ENCODE measurements around the gene KRT40. TPM values are rescaled to one million over a fixed set of nuclear protein-coding genes. Genes with fewer than 3 reads are reported as not detected.

Gene KRT40
- total RNA-seq (2011; cell fraction: chromatin; rRNA removed; ENCODE audit: low replicate concordance): not detected in 2 replicates
- total RNA-seq (2011; cell fraction: nucleolus; rRNA removed): not detected in 2 replicates
- not detected in 2 replicates for total RNA-seq (2011; cell fraction: nucleoplasm; rRNA removed)
- total RNA-seq (2014; rRNA removed): not detected in 2 replicates
- not detected in 2 replicates for total RNA-seq (2014; rRNA removed; fragmentation: Illumina TruSeq; extraction: Trizol)
- total RNA-seq (2015; rRNA removed; fragmentation: Illumina TruSeq; extraction: Trizol): not detected in 2 replicates
- not detected in 2 replicates for total RNA-seq (2021)
- not detected in 2 replicates for polyA plus RNA-seq (2011; rRNA removed)
- polyA plus RNA-seq (2011; cell fraction: cytosol; rRNA removed): not detected in 2 replicates
- not detected in 2 replicates for polyA plus RNA-seq (2011; cell fraction: nucleus; rRNA removed)
- polyA plus RNA-seq (2012): not detected in 2 replicates
- polyA plus RNA-seq (2014; fragmentation: Illumina TruSeq; extraction: Trizol): not detected in 2 replicates
- not detected for polyA plus RNA-seq (2014; fragmentation: Nextera tagmentation; extraction: Ambion mirVana)
- not detected in 2 replicates for polyA plus RNA-seq (2014; rRNA removed)
- polyA minus RNA-seq (2011; rRNA and poly(A)+ RNA removed): not detected in 2 replicates
- polyA minus RNA-seq (2011; cell fraction: cytosol; rRNA and poly(A)+ RNA removed): not detected in 2 replicates
- polyA minus RNA-seq (2011; cell fraction: nucleus; rRNA and poly(A)+ RNA removed): not detected in 2 replicates
- not detected for Bru-seq, nascent RNA
- not detected for BruChase-seq, experiment 1, labeled RNA remaining after a 2-hour chase
- BruChase-seq, experiment 2, labeled RNA remaining after a 6-hour chase: not detected
- long read RNA-seq, experiment 1: 0 reads
- long read RNA-seq, experiment 2: 0 reads
- long read RNA-seq, experiment 3: 0 reads

DNA sequence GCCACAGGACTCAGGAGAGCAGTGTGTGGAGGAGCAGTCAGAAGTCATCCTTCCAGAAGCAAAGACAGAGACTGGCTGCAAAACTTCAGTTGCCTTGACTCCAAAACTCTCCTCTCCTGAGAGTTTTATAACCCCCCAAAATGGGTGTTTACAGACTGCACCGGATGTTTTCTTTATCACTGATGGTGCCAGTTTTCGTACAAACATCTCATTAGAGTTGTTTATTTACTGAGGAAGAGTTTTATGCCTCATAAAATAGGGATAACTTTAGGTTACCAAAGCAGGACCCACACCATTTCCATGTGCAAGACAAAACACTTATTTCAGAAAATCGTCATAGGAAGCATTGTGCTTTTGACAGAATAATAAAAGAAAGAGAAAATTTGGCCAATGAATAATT lies at the start of gene KRT40:
KRT40 (minus strand) TSS at position 101 of the 400 bp plus-strand sequence; CDS start at position 48, 53 bp downstream.
- Histone ChIP-seq H3K36me3 (ENCODE audit: control insufficient read depth, insufficient read depth, low read length) (no peaks in the 10 kb centered on the region), H3K9me1 (ENCODE audit: control insufficient read depth, insufficient read depth, low read length) (peaks cover 4% of the 10 kb centered on the region), H4K20me1 (replicated peaks; ENCODE audit: control insufficient read depth, insufficient read depth, low read length) (no peaks in the 10 kb centered on the region), H3K27ac (ENCODE audit: extremely low read depth, low read depth, low read length) (no peak within 1 kb of the TSS), H3K27me3 (ENCODE audit: control insufficient read depth in 2 of 2, insufficient read depth in 2 of 2, low read length in 2 of 2) (peaks cover 3 to 26% of the 10 kb centered on the region in 2 experiments; a peak in 4 of 5 replicates), H2AFZ (ENCODE audit: low read depth, low read length) (no peak within 1 kb of the TSS), H3K4me2 (ENCODE audit: insufficient read depth, low read length) (no peak within 1 kb of the TSS), H3K4me1 (replicated peaks in 1 of 2; ENCODE audit: control insufficient read depth in 2 of 2, insufficient read depth in 2 of 2, low read length in 2 of 2) (no peaks in the 10 kb centered on the region; a peak in 1 of 5 replicates), H3K9ac (ENCODE audit: insufficient read depth in 1 of 2, low read depth in 2 of 2, low read length in 2 of 2) (no peak within 1 kb of the TSS), H3K79me2 (ENCODE audit: control insufficient read depth, insufficient read depth, low read length) (no peaks in the 10 kb centered on the region), H3K4me3 (no peak within 1 kb of the TSS), H3K9me3 (replicated peaks; ENCODE audit: control insufficient read depth, insufficient read depth, low read depth, low read length) (no peaks in the 10 kb centered on the region)
- in situ Hi-C loops (cut with MboI): no loop called here
- DNase-seq (ENCODE audit: extremely low read depth in 1 of 4, low spot score in 3 of 4) (no peak), ATAC-seq (no peak), FAIRE-seq (no peak)
- no TSS peak for BruUV-seq (replicated peaks)
- POLR2A ChIA-PET: interaction anchor here (1.6 kb wide), 1 partner anchor 11 kb away, joined by 3 read pairs; no protein-coding TSS in a partner anchor
- WGBS (ENCODE audit: insufficient coverage, low coverage, missing lambda C conversion rate): 0% methylated on average over 3 of the region's 3 CpGs
- CTCF ChIA-PET (ENCODE audit: low intra/inter-chr PET ratio): no interaction called here
- intact Hi-C loops (cut with micrococcal nuclease): no loop called here
- TF ChIP-seq PPARD (CRISPR knock-in tag; IDR thresholded peaks at IDR 0.05) (no peak), JUN (IDR thresholded peaks at IDR 0.05; ENCODE audit: borderline replicate concordance, low read depth, low read length) (no peak), JUN (CRISPR knock-in tag; IDR thresholded peaks at IDR 0.05; ENCODE audit: borderline replicate concordance) (no peak), ZFX (CRISPR knock-in tag; IDR thresholded peaks at IDR 0.05) (no peak), PHF20 (IDR thresholded peaks at IDR 0.05; ENCODE audit: partially characterized antibody) (no peak), PYGO2 (tag; IDR thresholded peaks at IDR 0.05) (no peak), KAT8 (IDR thresholded peaks at IDR 0.05; ENCODE audit: low read depth) (no peak), ZNF133 (CRISPR knock-in tag; IDR thresholded peaks at IDR 0.05) (no peak), ZNF212 (CRISPR knock-in tag; IDR thresholded peaks at IDR 0.05) (no peak), ZFP36 (IDR thresholded peaks at IDR 0.05; ENCODE audit: low read depth, low read length, partially characterized antibody) (no peak), MIER1 (IDR thresholded peaks at IDR 0.05; ENCODE audit: low read depth) (no peak), MYC (IDR thresholded peaks at IDR 0.05; ENCODE audit: low read depth, low read length) (no peak), MYC (CRISPR knock-in tag; IDR thresholded peaks at IDR 0.05; ENCODE audit: borderline replicate concordance, low read depth) (no peak), RBM17 (IDR thresholded peaks at IDR 0.05; ENCODE audit: borderline replicate concordance, low read depth, low read length) (no peak), FOXK2 (conservative IDR thresholded peaks at IDR 0.05 in 1 of 2, IDR thresholded peaks at IDR 0.05 in 1 of 2; ENCODE audit: low read depth in 2 of 2) (no peak), ZNF324 (CRISPR knock-in tag; IDR thresholded peaks at IDR 0.05) (no peak)
- TF ChIP-seq, protein P1, sequence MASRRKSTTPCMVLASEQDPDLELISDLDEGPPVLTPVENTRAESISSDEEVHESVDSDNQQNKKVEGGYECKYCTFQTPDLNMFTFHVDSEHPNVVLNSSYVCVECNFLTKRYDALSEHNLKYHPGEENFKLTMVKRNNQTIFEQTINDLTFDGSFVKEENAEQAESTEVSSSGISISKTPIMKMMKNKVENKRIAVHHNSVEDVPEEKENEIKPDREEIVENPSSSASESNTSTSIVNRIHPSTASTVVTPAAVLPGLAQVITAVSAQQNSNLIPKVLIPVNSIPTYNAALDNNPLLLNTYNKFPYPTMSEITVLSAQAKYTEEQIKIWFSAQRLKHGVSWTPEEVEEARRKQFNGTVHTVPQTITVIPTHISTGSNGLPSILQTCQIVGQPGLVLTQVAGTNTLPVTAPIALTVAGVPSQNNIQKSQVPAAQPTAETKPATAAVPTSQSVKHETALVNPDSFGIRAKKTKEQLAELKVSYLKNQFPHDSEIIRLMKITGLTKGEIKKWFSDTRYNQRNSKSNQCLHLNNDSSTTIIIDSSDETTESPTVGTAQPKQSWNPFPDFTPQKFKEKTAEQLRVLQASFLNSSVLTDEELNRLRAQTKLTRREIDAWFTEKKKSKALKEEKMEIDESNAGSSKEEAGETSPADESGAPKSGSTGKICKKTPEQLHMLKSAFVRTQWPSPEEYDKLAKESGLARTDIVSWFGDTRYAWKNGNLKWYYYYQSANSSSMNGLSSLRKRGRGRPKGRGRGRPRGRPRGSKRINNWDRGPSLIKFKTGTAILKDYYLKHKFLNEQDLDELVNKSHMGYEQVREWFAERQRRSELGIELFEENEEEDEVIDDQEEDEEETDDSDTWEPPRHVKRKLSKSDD (conservative IDR thresholded peaks at IDR 0.05; ENCODE audit: low read length): no peak
- TF ChIP-seq, protein P2, sequence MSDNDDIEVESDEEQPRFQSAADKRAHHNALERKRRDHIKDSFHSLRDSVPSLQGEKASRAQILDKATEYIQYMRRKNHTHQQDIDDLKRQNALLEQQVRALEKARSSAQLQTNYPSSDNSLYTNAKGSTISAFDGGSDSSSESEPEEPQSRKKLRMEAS (CRISPR knock-in tag; IDR thresholded peaks at IDR 0.05): no peak

Measured in K562 (cell line).